H1 (cell line): Measurements from ENCODE around the gene RRP7A. TPM values are rescaled to one million over a fixed set of nuclear protein-coding genes. Genes with fewer than 3 reads are reported as not detected.

Experiments
- CTCF ChIA-PET: fragments of 300-600 bp; sonication (Branson Sonifier 250); formaldehyde crosslinking; loops from one replicate; lab custom pipeline; 2021; ENCODE audit not compliant: partially characterized antibody; lab: Charles Lee
- POLR2A ChIA-PET: fragments of 300-600 bp; sonication (Branson Sonifier 250); formaldehyde crosslinking; loops from one replicate; lab custom pipeline; 2021; ENCODE audit warnings: inconsistent platforms; ENCODE audit not compliant: partially characterized antibody; lab: Charles Lee
- DNase-seq, 2 experiments: peaks; one replicate each; pipeline versions ENCODE4 v3.0.0 to v3.0.0-alpha.2; 2010 to 2022; ENCODE audit warnings: low spot score in 2 of 2, low read depth in 1 of 2, mixed read lengths in 1 of 2
- FAIRE-seq: peaks from 2 replicates; lab custom pipeline; 2011; peaks lifted over from hg19 to GRCh38; lab: Jason Lieb, UNC
- H2AFZ ChIP-seq: 2 replicates; pipeline ENCODE4 v1.8.1; 2012; ENCODE audit warnings: low read length, inconsistent platforms
- H2AK5ac ChIP-seq: 2 replicates; pipeline ENCODE4 v1.6.1; 2013; ENCODE audit warnings: low read depth, low read length
- H2BK120ac ChIP-seq: replicated peaks from 2 replicates; pipeline ENCODE3; 2013; ENCODE audit warnings: low read depth, low read length, inconsistent platforms
- H2BK12ac ChIP-seq: 2 replicates; pipeline ENCODE4 v1.6.1; 2013; ENCODE audit warnings: low read depth, low read length
- H2BK15ac ChIP-seq: 2 replicates; pipeline ENCODE4 v1.6.1; 2013; ENCODE audit warnings: low read length
- H2BK20ac ChIP-seq: 2 replicates; pipeline ENCODE4 v1.6.1; 2013; ENCODE audit warnings: low read length
- H2BK5ac ChIP-seq: 2 replicates; pipeline ENCODE4 v1.6.1; 2013; ENCODE audit warnings: low read depth, low read length
- H3K14ac ChIP-seq: 2 replicates; pipeline ENCODE4 v1.6.1; 2013; ENCODE audit warnings: inconsistent platforms; ENCODE audit not compliant: insufficient read length
- H3K18ac ChIP-seq: 2 replicates; pipeline ENCODE4 v1.6.1; 2013; ENCODE audit warnings: low read length; ENCODE audit errors: extremely low read depth
- H3K23ac ChIP-seq: 2 replicates; pipeline ENCODE4 v1.6.1; 2013; ENCODE audit warnings: inconsistent platforms; ENCODE audit not compliant: insufficient read length
- H3K23me2 ChIP-seq: 2 replicates; pipeline ENCODE4 v1.6.1; 2013; ENCODE audit warnings: low read depth, low read length
- H3K27ac ChIP-seq: 2 replicates; pipeline ENCODE4 v1.6.1; 2011; ENCODE audit warnings: low read depth, low read length, inconsistent platforms
- H3K27me3 ChIP-seq, 4 experiments: replicated peaks in 1 of 4; 1 replicate in 1 of 4; 2 replicates in 3 of 4; pipeline versions ENCODE4 v1.6.1 to v1.8.1; 2011 to 2013; ENCODE audit warnings: low read length in 3 of 4, mild to moderate bottlenecking in 3 of 4, inconsistent platforms in 2 of 4, mixed read lengths in 2 of 4, moderate library complexity in 1 of 4; ENCODE audit not compliant: control insufficient read depth in 3 of 4, insufficient read depth in 3 of 4; ENCODE audit errors: extremely low read depth in 1 of 4
- H3K36me3 ChIP-seq, 4 experiments: 2 replicates each; pipeline versions ENCODE4 v1.6.1 to v1.8.1; 2011 to 2013; ENCODE audit warnings: mild to moderate bottlenecking in 4 of 4, low read length in 3 of 4, moderate library complexity in 2 of 4, control low read depth in 1 of 4, inconsistent platforms in 1 of 4; ENCODE audit not compliant: insufficient read depth in 4 of 4, control insufficient read depth in 2 of 4
- H3K4ac ChIP-seq: replicated peaks from 2 replicates; pipeline ENCODE3; 2013; ENCODE audit warnings: low read length, low read depth, mixed read lengths, inconsistent platforms; ENCODE audit not compliant: insufficient read length
- H3K4me1 ChIP-seq, 4 experiments: replicated peaks in 1 of 4; 1 replicate in 1 of 4; 2 replicates in 3 of 4; pipeline versions ENCODE4 v1.6.1 to v1.8.1; 2011 to 2013; ENCODE audit warnings: low read length in 3 of 4, inconsistent platforms in 2 of 4, mixed read lengths in 1 of 4; ENCODE audit not compliant: insufficient read depth in 4 of 4, control insufficient read depth in 3 of 4
- H3K4me2 ChIP-seq, 2 experiments: 2 replicates each; pipeline versions ENCODE4 v1.6.1 to v1.8.1; 2011 to 2013; ENCODE audit warnings: low read depth in 2 of 2, low read length in 2 of 2, control low read depth in 1 of 2, inconsistent platforms in 1 of 2, mild to moderate bottlenecking in 1 of 2; ENCODE audit not compliant: insufficient read depth in 1 of 2
- H3K4me3 ChIP-seq, 4 experiments: fragments of 200-600, 300-600 bp in 1 of 4; sonication (generic), shearing (Covaris generic), sonication (Bioruptor Twin) in 1 of 4; 2 replicates each; pipeline versions ENCODE4 v1.5.1 to v1.8.1; 2011 to 2016; ENCODE audit warnings: low read length in 4 of 4, low read depth in 3 of 4, control low read depth in 2 of 4, inconsistent platforms in 2 of 4, mild to moderate bottlenecking in 2 of 4, mixed read lengths in 1 of 4, moderate library complexity in 1 of 4; ENCODE audit not compliant: insufficient read depth in 2 of 4; ENCODE audit errors: extremely low read depth in 1 of 4
- H3K56ac ChIP-seq: replicated peaks from 2 replicates; pipeline ENCODE3; 2013; ENCODE audit warnings: low read depth, mild to moderate bottlenecking, mixed read lengths, low read length, inconsistent platforms; ENCODE audit not compliant: insufficient read length
- H3K79me1 ChIP-seq: 2 replicates; pipeline ENCODE4 v1.6.1; 2013; ENCODE audit warnings: low read depth, low read length, control low read depth
- H3K79me2 ChIP-seq, 2 experiments: 2 replicates each; pipeline versions ENCODE4 v1.6.1 to v1.8.1; 2012 to 2013; ENCODE audit warnings: low read length in 2 of 2, mild to moderate bottlenecking in 2 of 2, inconsistent platforms in 1 of 2; ENCODE audit not compliant: insufficient read depth in 2 of 2, control insufficient read depth in 1 of 2
- H3K9ac ChIP-seq, 4 experiments: replicated peaks in 1 of 4; 1 replicate in 1 of 4; 2 replicates in 3 of 4; pipeline versions ENCODE4 v1.6.1 to v1.8.1; 2011 to 2013; ENCODE audit warnings: low read depth in 3 of 4, low read length in 3 of 4, control low read depth in 2 of 4, mild to moderate bottlenecking in 2 of 4, moderate library complexity in 2 of 4, inconsistent platforms in 1 of 4; ENCODE audit errors: extremely low read depth in 1 of 4
- H3K9me3 ChIP-seq, 2 experiments: 2 replicates each; pipeline versions ENCODE4 v1.6.1 to v1.8.1; 2012 to 2013; ENCODE audit warnings: mild to moderate bottlenecking in 2 of 2, moderate library complexity in 2 of 2, control low read depth in 1 of 2, inconsistent platforms in 1 of 2, low read depth in 1 of 2, low read length in 1 of 2, mixed read lengths in 1 of 2; ENCODE audit not compliant: insufficient read depth in 2 of 2
- H4K20me1 ChIP-seq, 2 experiments: replicated peaks in 1 of 2; 2 replicates each; pipeline versions ENCODE3 to v1.8.1; 2011 to 2013; ENCODE audit warnings: inconsistent platforms in 2 of 2, low read length in 2 of 2, mild to moderate bottlenecking in 1 of 2; ENCODE audit not compliant: insufficient read depth in 2 of 2, control insufficient read depth in 1 of 2
- H4K5ac ChIP-seq: 2 replicates; pipeline ENCODE4 v1.6.1; 2013; ENCODE audit warnings: low read length, low read depth, mixed read lengths, inconsistent platforms; ENCODE audit not compliant: insufficient read length
- H4K8ac ChIP-seq: 2 replicates; pipeline ENCODE4 v1.8.0; 2013; ENCODE audit warnings: mild to moderate bottlenecking, moderate library complexity, low read length, inconsistent platforms; ENCODE audit not compliant: insufficient read depth; ENCODE audit errors: extremely low read depth
- H4K91ac ChIP-seq: replicated peaks from 2 replicates; pipeline ENCODE3; 2013; ENCODE audit warnings: low read length, mixed read lengths, inconsistent platforms; ENCODE audit not compliant: insufficient read length
- EP300 ChIP-seq, 2 experiments: IDR thresholded peaks; 1 replicate in 1 of 2; 2 replicates in 1 of 2; pipeline ENCODE4 v1.6.1; 2011 to 2012; ENCODE audit warnings: low read depth in 2 of 2, low read length in 2 of 2, mild to moderate bottlenecking in 2 of 2, borderline replicate concordance in 1 of 2, inconsistent platforms in 1 of 2, moderate library complexity in 1 of 2
- HDAC2 ChIP-seq, 2 experiments: fragments of 300-600 bp in 1 of 2; sonication (generic) in 1 of 2; IDR thresholded peaks; 2 replicates each; pipeline ENCODE4 v1.6.1; 2011 to 2012; ENCODE audit warnings: low read depth in 2 of 2, low read length in 2 of 2, mild to moderate bottlenecking in 2 of 2, moderate library complexity in 2 of 2, borderline replicate concordance in 1 of 2, inconsistent platforms in 1 of 2
- NANOG ChIP-seq: IDR thresholded peaks from 2 replicates; pipeline ENCODE4 v1.6.1; 2011; ENCODE audit warnings: low read length, low read depth, mild to moderate bottlenecking, inconsistent platforms; ENCODE audit not compliant: insufficient read depth, poor library complexity, severe bottlenecking
- SP2 ChIP-seq: IDR thresholded peaks from 2 replicates; pipeline ENCODE4 v1.6.1; 2012; ENCODE audit warnings: mild to moderate bottlenecking, low read length, inconsistent platforms
- WGBS, 2 experiments: shearing (Covaris generic) in 1 of 2; methylation state at CpG; one replicate each; pipeline versions ENCODE4 v1.1.6 to v1.1.7; 2013 to 2015; ENCODE audit warnings: low lambda C conversion rate in 2 of 2, mixed read lengths in 2 of 2, inconsistent platforms in 1 of 2, low coverage in 1 of 2, missing lambda C conversion rate in 1 of 2; ENCODE audit not compliant: insufficient replicate concordance in 2 of 2, insufficient coverage in 1 of 2, insufficient read length in 1 of 2; ENCODE audit errors: extremely low coverage in 1 of 2, missing lambda C conversion rate in 1 of 2; 5-methylcytosine and 5-hydroxymethylcytosine counted together
- polyA plus RNA-seq, 7 experiments: library from polyadenylated mRNA; depleted of rRNA in 3 of 7; stranded (reverse) in 5 of 7; unstranded in 2 of 7; fragments of >200 nt in 5 of 7; fragments of 200-250 nt in 2 of 7; gene quantifications; 1 replicate in 5 of 7; 2 replicates in 1 of 7; 4 replicates in 1 of 7; pipeline versions ENCODE4 v1.2.1 to v1.2.3, GENCODE V29; 2011 to 2013; ENCODE audit warnings: missing spikeins in 2 of 7, mixed read lengths in 2 of 7
- total RNA-seq: library from RNA; stranded (reverse); fragmentation: NEBNext Ultra II Directional; extraction: Animal tissue kit (Norgen Biotek cat#: 25700); gene quantifications from 2 replicates; pipeline ENCODE4 v1.2.1, GENCODE V29; 2021

RRP7A gene
- total and polyA plus RNA-seq, 2 of the 8 experiments (the other 6 are each of a cell fraction or from before 2014, with no cell fraction given), result 18.4 to 49.0 TPM

- DNase-seq, result no peak
- Histone ChIP-seq H3K27me3 (peaks cover 0 to 8% (median 3%) of the 10 kb centered on the region in 4 experiments; a peak in 5 of 7 replicates), H3K27ac (no peak overlapping the region), H3K23ac (no peak overlapping the region), H4K8ac (no peak overlapping the region), H2BK5ac (no peak overlapping the region), H2AFZ (no peak overlapping the region), H4K91ac (no peak overlapping the region), H3K79me1 (no peaks in the 10 kb centered on the region), H3K79me2 (no peaks in the 10 kb centered on the region), H3K4ac (no peak overlapping the region), H3K14ac (no peak overlapping the region), H4K5ac (no peak overlapping the region), H3K18ac (no peak overlapping the region), H3K4me3 (no peak overlapping the region), H2AK5ac (no peak overlapping the region), H3K4me2 (no peak overlapping the region), H2BK120ac (no peak overlapping the region), H3K36me3 (no peaks in the 10 kb centered on the region), H3K4me1 (peaks cover 0 to 3% (median 1%) of the 10 kb centered on the region in 4 experiments; a peak in 1 of 7 replicates), H3K9ac (no peak overlapping the region), H2BK12ac (no peak overlapping the region), H4K20me1 (peaks cover 0 to 4% of the 10 kb centered on the region in 2 experiments), H3K56ac (no peak overlapping the region), H2BK20ac (no peak overlapping the region), H3K23me2 (no peaks in the 10 kb centered on the region), H3K9me3 (no peaks in the 10 kb centered on the region), H2BK15ac (no peak overlapping the region)
- ChIA-PET CTCF (interaction anchor here (0.6 to 3.7 kb wide), 17 partner anchors 8 to 536 kb away, joined by 3 to 31 read pairs (median 6); no protein-coding TSS in a partner anchor), POLR2A (interaction anchor here (0.6 to 2.1 kb wide), 8 partner anchors 9 to 61 kb away, joined by 3 to 7 read pairs (median 4); no protein-coding TSS in a partner anchor)
- 85% methylated on average over 8 of the region's 8 CpGs; no CpG with 5 or more reads in 1 of the 2 experiments for WGBS, 2 experiments
- no peak for FAIRE-seq
- TF ChIP-seq HDAC2 (IDR thresholded peaks at IDR 0.05; ENCODE audit: borderline replicate concordance in 1 of 2, low read depth in 2 of 2, low read length in 2 of 2) (no peak), EP300 (IDR thresholded peaks at IDR 0.05; ENCODE audit: borderline replicate concordance in 1 of 2, low read depth in 2 of 2, low read length in 2 of 2) (no peak), NANOG (no peak), SP2 (no peak)
Measured at GRCh38 chr22:42560381-42560780, 40.8 kb upstream of the RRP7A start.
